ENCODE data around the gene PLXNC1.

Gene PLXNC1

GRCh38 chr12:94269316-94269999 is 121.1 kb downstream of the PLXNC1 start:
- no peak overlapping the region for H3K4me3 ChIP-seq (replicated peaks in 1 of 2; ENCODE audit: low read depth in 2 of 2, low read length in 2 of 2)
- no peak for TF ChIP-seq CTCF (IDR thresholded peaks at IDR 0.05; ENCODE audit: low read depth, low read length)
- no peak for DNase-seq (ENCODE audit: low read depth in 2 of 2)

GRCh38 chr12:94271351-94271750 is 123.0 kb downstream of the PLXNC1 start:
- H3K4me3 ChIP-seq (replicated peaks in 1 of 2; ENCODE audit: low read depth in 2 of 2, low read length in 2 of 2): no peak overlapping the region
- DNase-seq (ENCODE audit: low read depth in 2 of 2): no peak
- TF ChIP-seq CTCF (IDR thresholded peaks at IDR 0.05; ENCODE audit: low read depth, low read length): no peak

GRCh38 chr12:94272280-94272679 is 123.9 kb downstream of the PLXNC1 start:
- H3K4me3 ChIP-seq (replicated peaks in 1 of 2; ENCODE audit: low read depth in 2 of 2, low read length in 2 of 2): no peak overlapping the region
- DNase-seq (ENCODE audit: low read depth in 2 of 2): no peak
- TF ChIP-seq CTCF (IDR thresholded peaks at IDR 0.05; ENCODE audit: low read depth, low read length): no peak

GRCh38 chr12:94273272-94273671 is 124.9 kb downstream of the PLXNC1 start:
- DNase-seq (ENCODE audit: low read depth in 2 of 2): no peak
- TF ChIP-seq CTCF (IDR thresholded peaks at IDR 0.05; ENCODE audit: low read depth, low read length): no peak
- H3K4me3 ChIP-seq (replicated peaks in 1 of 2; ENCODE audit: low read depth in 2 of 2, low read length in 2 of 2): no peak overlapping the region

- DNase-seq (ENCODE audit: low read depth in 2 of 2): no peak
- no peak overlapping the region for H3K4me3 ChIP-seq (replicated peaks in 1 of 2; ENCODE audit: low read depth in 2 of 2, low read length in 2 of 2)
- no peak for TF ChIP-seq CTCF (IDR thresholded peaks at IDR 0.05; ENCODE audit: low read depth, low read length)
These were observed 128.3 kb downstream of the PLXNC1 start for GRCh38 chr12:94276725-94277124.

GRCh38 chr12:94277426-94278000 is 129.1 kb downstream of the PLXNC1 start:
- H3K4me3 ChIP-seq (replicated peaks in 1 of 2; ENCODE audit: low read depth in 2 of 2, low read length in 2 of 2): no peak overlapping the region
- peak in 1 of 2 donors; percentile 45 for DNase-seq (ENCODE audit: low read depth in 2 of 2)
- TF ChIP-seq CTCF (IDR thresholded peaks at IDR 0.05; ENCODE audit: low read depth, low read length): no peak
